ENCODE data around the gene SLC52A1.
"Not testable (repeated sequence)": the region's sequence is repeated elsewhere in the genome, so short reads cannot be mapped to it uniquely, and the experiment has no call there.

SLC52A1 gene

GRCh38 chr17:5035315-5035714, at the start of gene SLC52A1:
TSS of gene SLC52A1 (minus strand) at chr17:5035426. CDS start at chr17:5034606, 820 bp downstream.
- no peak for FAIRE-seq
- no peak for DNase-seq (ENCODE audit: insufficient read length, low spot score)

GRCh38 chr17:5080591-5080990, 45.4 kb upstream of the SLC52A1 start:
- FAIRE-seq, result no peak
- DNase-seq (ENCODE audit: insufficient read length, low spot score), result no peak

GRCh38 chr17:5078106-5079028, 43.1 kb upstream of the SLC52A1 start, which contains the start of gene ZFP3:
TSS of gene ZFP3 (plus strand) at chr17:5078467. CDS start at chr17:5091505, 13,038 bp downstream.
- FAIRE-seq, result peak; percentile 93
- peak; percentile 81 for DNase-seq (ENCODE audit: insufficient read length, low spot score)

- DNase-seq (ENCODE audit: insufficient read length, low spot score) (no peak), FAIRE-seq (no peak)
Measured at GRCh38 chr17:5077781-5078105, 42.5 kb upstream of the SLC52A1 start.

- FAIRE-seq; DNase-seq (ENCODE audit: insufficient read length, low spot score): not testable (repeated sequence)
Measured at GRCh38 chr17:5077275-5077674, 42.0 kb upstream of the SLC52A1 start.

- DNase-seq (ENCODE audit: insufficient read length, low spot score); FAIRE-seq: not testable (repeated sequence)
Measured at GRCh38 chr17:5075472-5075871, 40.2 kb upstream of the SLC52A1 start.

- FAIRE-seq (no peak), DNase-seq (ENCODE audit: insufficient read length, low spot score) (no peak)
Measured at GRCh38 chr17:5069724-5070123, 34.5 kb upstream of the SLC52A1 start.

GRCh38 chr17:5068236-5068635, 33.0 kb upstream of the SLC52A1 start:
- DNase-seq (ENCODE audit: insufficient read length, low spot score) (no peak), FAIRE-seq (no peak)

GRCh38 chr17:5065227-5065744, 30.1 kb upstream of the SLC52A1 start:
- DNase-seq (ENCODE audit: insufficient read length, low spot score) (no peak), FAIRE-seq (no peak)

- no peak for DNase-seq (ENCODE audit: insufficient read length, low spot score)
- FAIRE-seq, result no peak
Measured at GRCh38 chr17:5055543-5055942, 20.3 kb upstream of the SLC52A1 start.

GRCh38 chr17:5050278-5050677, 15.1 kb upstream of the SLC52A1 start:
- DNase-seq (ENCODE audit: insufficient read length, low spot score), result no peak
- no peak for FAIRE-seq

GRCh38 chr17:5049314-5049841, 14.2 kb upstream of the SLC52A1 start:
- FAIRE-seq, result peak; percentile 72
- no peak for DNase-seq (ENCODE audit: insufficient read length, low spot score)

- DNase-seq (ENCODE audit: insufficient read length, low spot score), result no peak
Measured at GRCh38 chr17:5047446-5047845, 12.2 kb upstream of the SLC52A1 start.

GRCh38 chr17:5045496-5045895, 10.3 kb upstream of the SLC52A1 start:
- no peak for FAIRE-seq

More at GRCh38 chr17:5047446-5047845, 12.2 kb upstream of the SLC52A1 start:
- FAIRE-seq, result no peak

GRCh38 chr17:5044630-5045029, 9.4 kb upstream of the SLC52A1 start:
- no peak for FAIRE-seq
- DNase-seq (ENCODE audit: insufficient read length, low spot score), result no peak

More at GRCh38 chr17:5045496-5045895, 10.3 kb upstream of the SLC52A1 start:
- DNase-seq (ENCODE audit: insufficient read length, low spot score), result no peak

GRCh38 chr17:5043524-5043923, 8.3 kb upstream of the SLC52A1 start:
- DNase-seq (ENCODE audit: insufficient read length, low spot score), result no peak
- no peak for FAIRE-seq

- FAIRE-seq (no peak), DNase-seq (ENCODE audit: insufficient read length, low spot score) (no peak)
Measured at GRCh38 chr17:5042157-5043022, 7.2 kb upstream of the SLC52A1 start.

GRCh38 chr17:5034651-5035050, 575 bp downstream of the SLC52A1 start:
- DNase-seq (ENCODE audit: insufficient read length, low spot score), result no peak
- no peak for FAIRE-seq

- DNase-seq (ENCODE audit: insufficient read length, low spot score) (no peak), FAIRE-seq (no peak)
Measured at GRCh38 chr17:5034063-5034462, 1.2 kb downstream of the SLC52A1 start.

GRCh38 chr17:5033352-5034015, 1.7 kb downstream of the SLC52A1 start:
- no peak for FAIRE-seq
- DNase-seq (ENCODE audit: insufficient read length, low spot score), result no peak

Data from GM19239 (cell line).